GM12878 (cell line): ENCODE data around the gene AMY1C. TPM values are rescaled to one million over a fixed set of nuclear protein-coding genes. Genes with fewer than 3 reads are reported as not detected.
"Not testable (repeated sequence)": the region's sequence is repeated elsewhere in the genome, so short reads cannot be mapped to it uniquely, and the experiment has no call there.

Source experiments
- ATAC-seq: fragments of 200-7000 bp; cut with Tn5 transposase; 3 replicates; pipeline ENCODE4 v1.9.1; 2020; ENCODE audit warnings: mild to moderate bottlenecking, moderate library complexity
- BruUV-seq: library from RNA; stranded (reverse); fragments of 400-500 nt; replicated peaks from 2 replicates; lab custom pipeline; 2021; lab: Mats Ljungman, UMichigan
- CTCF ChIA-PET: fragments of 300-600 bp; sonication (Branson Sonifier 250); formaldehyde crosslinking; extraction: SDS; loops from one replicate; lab custom pipeline; 2021; ENCODE audit warnings: inconsistent platforms; lab: Yijun Ruan, JAX
- POLR2A ChIA-PET: fragments of 350-600 bp; formaldehyde crosslinking; extraction: SDS; loops from one replicate; lab custom pipeline; 2021; ENCODE audit warnings: inconsistent platforms; lab: Charles Lee
- RAD21 ChIA-PET: fragments of 300-600 bp; sonication (Branson Sonifier 250); formaldehyde crosslinking; loops from one replicate; lab custom pipeline; 2023; ENCODE audit warnings: antibody characterized with exemption; ENCODE audit not compliant: unreplicated experiment; lab: Charles Lee
- SMC1A ChIA-PET: fragments of 300-600 bp; sonication (Branson Sonifier 250); formaldehyde crosslinking; loops from one replicate; lab custom pipeline; 2023; ENCODE audit not compliant: unreplicated experiment, uncharacterized antibody; lab: Charles Lee
- DNase-seq: peaks from one replicate; pipeline ENCODE4 v3.0.0-alpha.2; 2011; ENCODE audit warnings: low read depth, low spot score
- FAIRE-seq: peaks from 3 replicates; lab custom pipeline; 2011; peaks lifted over from hg19 to GRCh38; lab: Jason Lieb, UNC
- H2AFZ ChIP-seq: 2 replicates; pipeline ENCODE4 v1.6.0; 2011; ENCODE audit warnings: low read depth, low read length, control low read depth; ENCODE audit not compliant: control insufficient read depth
- H3K27ac ChIP-seq: 2 replicates; pipeline ENCODE4 v1.5.1; 2011; ENCODE audit warnings: control low read depth; ENCODE audit not compliant: control insufficient read depth, insufficient read depth
- H3K27me3 ChIP-seq, 2 experiments: replicated peaks in 1 of 2; 2 replicates each; pipeline versions ENCODE4 v1.6.0 to v1.6.1; 2011; ENCODE audit warnings: low read length in 1 of 2; ENCODE audit not compliant: control insufficient read depth in 2 of 2, insufficient read depth in 2 of 2
- H3K36me3 ChIP-seq, 2 experiments: 2 replicates each; pipeline ENCODE4 v1.5.1; 2011; ENCODE audit warnings: low read length in 1 of 2; ENCODE audit not compliant: control insufficient read depth in 2 of 2, insufficient read depth in 2 of 2
- H3K4me1 ChIP-seq: 2 replicates; pipeline ENCODE4 v1.6.1; 2011; ENCODE audit warnings: mild to moderate bottlenecking, low read length, moderate library complexity, mixed read lengths; ENCODE audit not compliant: control insufficient read depth, insufficient read depth
- H3K4me2 ChIP-seq: 2 replicates; pipeline ENCODE4 v1.6.0; 2011; ENCODE audit warnings: control low read depth; ENCODE audit not compliant: control insufficient read depth, insufficient read depth
- H3K4me3 ChIP-seq: fragments of 200-600 bp; sonication (generic); 2 replicates; pipeline ENCODE4 v1.5.1; 2016
- H3K79me2 ChIP-seq: 2 replicates; pipeline ENCODE4 v1.6.0; 2011; ENCODE audit warnings: low read length; ENCODE audit not compliant: control insufficient read depth, insufficient read depth
- H3K9ac ChIP-seq: 2 replicates; pipeline ENCODE4 v1.8.0; 2011; ENCODE audit warnings: low read length, control low read depth, mixed read lengths; ENCODE audit not compliant: control insufficient read depth, insufficient read depth
- H3K9me3 ChIP-seq: replicated peaks from 3 replicates; pipeline ENCODE4 v1.5.1; 2011; ENCODE audit warnings: mild to moderate bottlenecking, low read length; ENCODE audit not compliant: control insufficient read depth, insufficient read depth
- H4K20me1 ChIP-seq: 2 replicates; pipeline ENCODE4 v1.6.0; 2011; ENCODE audit not compliant: control insufficient read depth, insufficient read depth
- BCL11A ChIP-seq: IDR thresholded peaks from 2 replicates; pipeline ENCODE4 v1.6.1; 2011; ENCODE audit warnings: low read depth, low read length
- CREB1 ChIP-seq: IDR thresholded peaks from 2 replicates; pipeline ENCODE4 v1.6.1; 2012; ENCODE audit warnings: low read depth, mild to moderate bottlenecking, inconsistent platforms
- EZH2 ChIP-seq: IDR thresholded peaks from 2 replicates; pipeline ENCODE4 v1.6.1; 2012; ENCODE audit warnings: low read depth, mild to moderate bottlenecking, control low read depth, inconsistent platforms, low read length, borderline replicate concordance; ENCODE audit not compliant: control insufficient read depth
- MLLT1 ChIP-seq: fragments of 450-650 bp; IDR thresholded peaks from 2 replicates; pipeline ENCODE4 v1.6.1; 2016; ENCODE audit warnings: mild to moderate bottlenecking
- MTA3 ChIP-seq: IDR thresholded peaks from 2 replicates; pipeline ENCODE4 v1.6.1; 2012; ENCODE audit warnings: low read length, inconsistent platforms, borderline replicate concordance
- NR2C1 ChIP-seq: fragments of 450-650 bp; IDR thresholded peaks from 2 replicates; pipeline ENCODE4 v1.6.1; 2017; ENCODE audit warnings: antibody characterized with exemption, mild to moderate bottlenecking, moderate library complexity
- NR2C2 ChIP-seq: IDR thresholded peaks from 2 replicates; pipeline ENCODE4 v1.6.1; 2011; ENCODE audit warnings: borderline replicate concordance, low read depth; ENCODE audit not compliant: control insufficient read depth, insufficient read length
- RCOR1 ChIP-seq: conservative IDR thresholded peaks from 2 replicates; pipeline ENCODE4 v1.6.1; 2012; ENCODE audit warnings: low read depth, low read length, improper control_type of control experiment
- SMARCA5 ChIP-seq: fragments of 450-650 bp; IDR thresholded peaks from 2 replicates; pipeline ENCODE4 v1.6.1; 2017; ENCODE audit warnings: mild to moderate bottlenecking
- USF1 ChIP-seq: IDR thresholded peaks from 2 replicates; pipeline ENCODE4 v1.6.1; 2011; ENCODE audit warnings: borderline replicate concordance, low read depth, mild to moderate bottlenecking, moderate library complexity, mixed read lengths, low read length; ENCODE audit not compliant: insufficient read depth; ENCODE audit errors: extremely low read length
- ZNF274 ChIP-seq: IDR thresholded peaks from one replicate; pipeline ENCODE4 v1.8.0; 2011; ENCODE audit not compliant: insufficient read length, insufficient read depth
- ZSCAN29 ChIP-seq: fragments of 450-650 bp; IDR thresholded peaks from 2 replicates; pipeline ENCODE4 v1.6.1; 2017; ENCODE audit warnings: mild to moderate bottlenecking, moderate library complexity
- WGBS: methylation state at CpG from one replicate; pipeline ENCODE4 v1.1.6; 2016; ENCODE audit warnings: low lambda C conversion rate; ENCODE audit not compliant: insufficient replicate concordance, insufficient coverage; ENCODE audit errors: missing lambda C conversion rate; 5-methylcytosine and 5-hydroxymethylcytosine counted together
- in situ Hi-C: fragments of 300-500 bp; cut with MboI; formaldehyde crosslinking; loops from 9 replicates; pipeline ENCODE4 v1.14.3; 2018; ENCODE audit warnings: mixed read lengths
- intact Hi-C: fragments of 100-400 bp; cut with micrococcal nuclease; formaldehyde crosslinking; loops from one replicate; pipeline ENCODE4 v1.14.2; 2022; ENCODE audit not compliant: unreplicated experiment
- polyA plus RNA-seq, 11 experiments: library from polyadenylated mRNA; depleted of rRNA in 4 of 11; unstranded in 6 of 11; stranded (reverse) in 5 of 11; fragments of >200 nt; fragmentation: Nextera tagmentation in 4 of 11; fragmentation: Illumina TruSeq in 1 of 11; extraction: Ambion mirVana in 4 of 11; extraction: Trizol in 1 of 11; gene quantifications; 1 replicate in 1 of 11; 2 replicates in 10 of 11; pipeline versions ENCODE4 v1.2.1 to v1.2.3, GENCODE V29; 2011 to 2016; ENCODE audit warnings: inconsistent platforms in 2 of 11, missing spikeins in 2 of 11, low read depth in 1 of 11
- total RNA-seq, 4 experiments: library from RNA; depleted of rRNA in 3 of 4; stranded (reverse); fragments of >200 nt in 3 of 4; fragmentation: Illumina TruSeq in 1 of 4; extraction: Trizol in 1 of 4; gene quantifications; 2 replicates each; pipeline versions ENCODE4 v1.2.1 to v1.2.3, GENCODE V29; 2013 to 2021
- TF ChIP-seq, protein P1 (sequence below): fragments of 450-650 bp; IDR thresholded peaks from 2 replicates; pipeline ENCODE4 v1.6.1; 2018; ENCODE audit warnings: borderline replicate concordance, mild to moderate bottlenecking; ENCODE audit not compliant: partially characterized antibody

AMY1C gene
- total and polyA plus RNA-seq, 10 of the 15 experiments (the other 5 are each of a cell fraction or from before 2014, with no cell fraction given): 0.06 to 0.13 (median 0.07) TPM; not detected in 7

GRCh38 chr1:103748273-103748672 is 1.4 kb upstream of the AMY1C start:
- H3K79me2 ChIP-seq, FAIRE-seq, H2AFZ ChIP-seq, H3K27me3 ChIP-seq, SMC1A ChIA-PET, RAD21 ChIA-PET, H3K27ac ChIP-seq, in situ Hi-C loops, H3K4me2 ChIP-seq, POLR2A ChIA-PET, H3K36me3 ChIP-seq, H3K9me3 ChIP-seq, intact Hi-C loops, CTCF ChIA-PET, H3K4me1 ChIP-seq, DNase-seq, H3K4me3 ChIP-seq, ATAC-seq, H3K9ac ChIP-seq, BruUV-seq, H4K20me1 ChIP-seq: not testable (repeated sequence)
- no CpG with 5 or more reads among the region's 6 CpGs for WGBS

DNA sequence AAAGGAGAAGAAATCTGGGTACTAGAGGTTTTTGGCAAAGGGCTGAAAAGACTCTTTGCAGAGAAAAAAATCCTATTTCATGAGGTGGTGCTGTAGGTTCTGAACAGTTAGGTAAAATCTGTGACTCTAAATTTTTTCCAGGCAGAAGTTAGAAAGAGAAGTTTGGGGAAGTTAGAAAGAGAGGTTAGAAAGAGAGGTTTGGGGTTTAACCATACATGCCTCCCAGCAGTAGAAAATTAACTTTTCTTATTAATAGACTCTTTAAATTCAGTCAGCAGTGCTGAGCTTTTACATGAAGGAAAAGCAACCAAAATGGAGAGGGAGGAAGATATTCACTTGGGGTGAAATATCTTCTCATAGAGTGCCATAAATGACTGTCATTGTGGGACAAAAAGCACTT is 12.2 kb downstream of the AMY1C start:
- Histone ChIP-seq H3K4me3 (no peak overlapping the region), H3K9ac (no peak overlapping the region), H3K79me2 (no peaks in the 10 kb centered on the region), H3K4me1 (no peaks in the 10 kb centered on the region), H3K9me3 (no peaks in the 10 kb centered on the region), H3K27ac (no peak overlapping the region), H3K27me3 (no peaks in the 10 kb centered on the region), H2AFZ (no peak overlapping the region), H3K36me3 (no peaks in the 10 kb centered on the region), H3K4me2 (no peak overlapping the region), H4K20me1 (no peaks in the 10 kb centered on the region)
- ChIA-PET POLR2A (no interaction called here), RAD21 (no interaction called here), CTCF (no interaction called here), SMC1A (no interaction called here)
- ATAC-seq (no peak), DNase-seq (no peak), FAIRE-seq (no peak)
- no TSS peak for BruUV-seq
- in situ Hi-C loops: no loop called here
- intact Hi-C loops: no loop called here
- no peak for TF ChIP-seq CREB1
- no peak for TF ChIP-seq USF1
- TF ChIP-seq MLLT1: no peak
- TF ChIP-seq NR2C1: no peak
- TF ChIP-seq, protein P1, sequence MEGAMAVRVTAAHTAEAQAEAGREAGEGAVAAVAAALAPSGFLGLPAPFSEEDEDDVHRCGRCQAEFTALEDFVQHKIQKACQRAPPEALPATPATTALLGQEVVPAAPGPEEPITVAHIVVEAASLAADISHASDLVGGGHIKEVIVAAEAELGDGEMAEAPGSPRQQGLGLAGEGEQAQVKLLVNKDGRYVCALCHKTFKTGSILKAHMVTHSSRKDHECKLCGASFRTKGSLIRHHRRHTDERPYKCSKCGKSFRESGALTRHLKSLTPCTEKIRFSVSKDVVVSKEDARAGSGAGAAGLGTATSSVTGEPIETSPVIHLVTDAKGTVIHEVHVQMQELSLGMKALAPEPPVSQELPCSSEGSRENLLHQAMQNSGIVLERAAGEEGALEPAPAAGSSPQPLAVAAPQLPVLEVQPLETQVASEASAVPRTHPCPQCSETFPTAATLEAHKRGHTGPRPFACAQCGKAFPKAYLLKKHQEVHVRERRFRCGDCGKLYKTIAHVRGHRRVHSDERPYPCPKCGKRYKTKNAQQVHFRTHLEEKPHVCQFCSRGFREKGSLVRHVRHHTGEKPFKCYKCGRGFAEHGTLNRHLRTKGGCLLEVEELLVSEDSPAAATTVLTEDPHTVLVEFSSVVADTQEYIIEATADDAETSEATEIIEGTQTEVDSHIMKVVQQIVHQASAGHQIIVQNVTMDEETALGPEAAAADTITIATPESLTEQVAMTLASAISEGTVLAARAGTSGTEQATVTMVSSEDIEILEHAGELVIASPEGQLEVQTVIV: no peak
- no peak for TF ChIP-seq ZNF274
- no peak for TF ChIP-seq BCL11A
- no peak for TF ChIP-seq SMARCA5
- TF ChIP-seq EZH2: no peak
- no peak for TF ChIP-seq ZSCAN29
- TF ChIP-seq MTA3: no peak
- no peak for TF ChIP-seq NR2C2
- TF ChIP-seq RCOR1: no peak
